GM12865 (cell line): ENCODE data around the gene ENTR1.
"Not testable (repeated sequence)": the region's sequence is repeated elsewhere in the genome, so short reads cannot be mapped to it uniquely, and the experiment has no call there.

Source experiments
- DNase-seq: peaks from one replicate; pipeline ENCODE4 v3.0.0; 2010; ENCODE audit warnings: low read depth
- H3K4me3 ChIP-seq: 2 replicates; pipeline ENCODE4 v1.5.1; 2011; ENCODE audit warnings: mild to moderate bottlenecking, low read depth, low read length, control low read depth
- CTCF ChIP-seq: IDR thresholded peaks from 2 replicates; pipeline ENCODE4 v1.5.1; 2011; ENCODE audit warnings: low read length, control low read depth, low read depth, inconsistent platforms; ENCODE audit not compliant: insufficient read depth; ENCODE audit errors: missing control alignments

Gene ENTR1

GRCh38 chr9:136426787-136427186 lies 16.4 kb upstream of the ENTR1 start:
- no peak overlapping the region for H3K4me3 ChIP-seq
- no peak for DNase-seq
- no peak for TF ChIP-seq CTCF

DNA sequence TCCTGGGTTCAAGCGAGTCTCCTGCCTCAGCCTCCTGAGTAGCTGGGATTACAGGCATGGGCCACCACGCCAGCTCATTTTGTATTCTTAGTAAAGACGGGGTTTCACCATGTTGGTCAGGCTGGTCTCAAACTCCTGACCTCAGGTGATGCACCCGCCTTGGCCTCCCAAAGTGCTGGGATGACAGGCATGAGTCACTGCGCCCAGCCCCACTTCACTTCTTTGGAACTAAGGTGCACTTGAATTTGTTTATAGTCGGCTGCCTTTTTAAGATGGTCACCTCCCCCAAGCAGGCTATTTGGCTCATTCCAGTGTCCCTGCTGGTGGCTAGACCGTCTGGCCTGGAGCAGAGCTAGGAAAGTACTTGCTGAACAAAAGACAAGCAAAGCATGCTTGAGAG lies 15.0 kb upstream of the ENTR1 start:
- H3K4me3 ChIP-seq, DNase-seq: not testable (repeated sequence)

GRCh38 chr9:136424750-136425362 lies 14.4 kb upstream of the ENTR1 start:
- no peak overlapping the region for H3K4me3 ChIP-seq
- DNase-seq, result no peak
- no peak for TF ChIP-seq CTCF

DNA sequence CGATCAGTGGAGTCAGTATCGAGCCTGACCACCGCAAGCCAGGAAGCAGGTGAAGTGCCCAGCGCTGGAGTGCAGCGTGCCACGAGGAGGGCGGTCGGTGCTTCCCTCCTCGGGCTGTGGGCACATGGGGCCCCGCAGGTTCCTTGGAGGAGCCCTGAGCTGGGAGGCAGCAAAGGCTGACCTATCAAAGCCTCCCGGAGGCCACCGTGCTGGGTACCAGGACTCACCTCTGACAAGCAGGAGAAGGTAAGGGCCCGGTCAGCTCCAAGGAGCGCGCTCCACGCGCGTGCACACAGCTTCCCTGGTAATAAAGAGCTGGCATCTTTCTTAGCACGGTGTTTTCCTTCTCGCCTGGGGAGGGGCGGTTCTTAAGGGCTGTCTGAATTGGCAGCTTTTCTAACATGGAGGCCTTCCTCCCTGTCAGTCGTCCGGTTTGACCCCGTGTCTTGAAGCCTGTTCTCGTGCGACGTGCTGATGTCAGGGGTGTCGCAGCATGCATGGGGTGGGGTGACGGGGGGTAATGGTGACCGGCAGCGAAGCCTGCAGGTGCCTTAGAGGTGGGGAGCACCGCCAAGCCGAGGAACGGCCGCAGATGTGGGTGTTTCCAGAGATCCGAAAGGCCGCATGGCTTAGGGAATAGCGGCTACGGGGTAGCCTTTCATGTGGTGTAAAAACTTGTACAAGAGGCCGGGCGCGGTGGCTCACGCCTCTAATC lies 13.2 kb upstream of the ENTR1 start:
- no peak for TF ChIP-seq CTCF
- DNase-seq, result no peak
- H3K4me3 ChIP-seq, result no peak overlapping the region

GRCh38 chr9:136422876-136423275 lies 12.5 kb upstream of the ENTR1 start:
- no peak overlapping the region for H3K4me3 ChIP-seq
- no peak for TF ChIP-seq CTCF
- DNase-seq, result no peak

- DNase-seq, result no peak
- no peak for TF ChIP-seq CTCF
- no peak overlapping the region for H3K4me3 ChIP-seq
Observed at GRCh38 chr9:136421791-136422190, 11.4 kb upstream of the ENTR1 start.

DNA sequence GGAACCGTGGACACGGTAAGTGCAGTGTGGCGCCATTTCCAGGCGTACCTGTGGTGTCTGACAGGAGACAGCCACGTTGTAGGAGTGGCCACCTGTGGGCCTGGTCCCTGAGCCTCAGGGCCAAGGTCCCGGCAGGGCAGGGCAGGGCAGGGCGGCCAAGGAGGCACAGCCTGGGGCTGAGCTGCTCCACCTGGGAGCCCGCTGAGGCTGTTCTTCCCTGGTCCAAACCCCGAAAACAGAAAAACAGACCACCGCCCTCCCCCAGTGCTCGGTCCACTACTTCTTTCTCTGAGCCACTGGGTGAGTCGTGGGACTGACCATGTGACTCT lies 8.6 kb upstream of the ENTR1 start:
- no peak for DNase-seq
- no peak for TF ChIP-seq CTCF
- no peak overlapping the region for H3K4me3 ChIP-seq
